K562 (cell line): ENCODE results near the gene TENM3.

Source experiments
- BACH1 ChIP-seq: fragments of 200-800 bp; sonication (Bioruptor generic); IDR thresholded peaks from 2 replicates; pipeline ENCODE4 v1.6.1; 2016; ENCODE audit warnings: missing genetic modification characterization, missing compliant biosample characterization
- GABPA ChIP-seq: fragments of 200-800 bp; sonication (Bioruptor generic); conservative IDR thresholded peaks from 2 replicates; pipeline ENCODE4 v1.6.1; 2016; ENCODE audit warnings: low read depth, missing genetic modification characterization, missing compliant biosample characterization
- PBX2 ChIP-seq, 2 experiments: IDR thresholded peaks in 1 of 2; conservative IDR thresholded peaks in 1 of 2; 2 replicates each; pipeline ENCODE4 v1.6.1; 2016; ENCODE audit warnings: low read depth in 2 of 2, mild to moderate bottlenecking in 1 of 2, missing compliant biosample characterization in 1 of 2, missing genetic modification characterization in 1 of 2, moderate library complexity in 1 of 2
- POLR2A ChIP-seq: fragments of 450-650 bp; conservative IDR thresholded peaks from 2 replicates; pipeline ENCODE4 v1.6.1; 2016
- SMAD4 ChIP-seq: fragments of 250-450 bp; sonication (Bioruptor Pico); conservative IDR thresholded peaks from 2 replicates; pipeline ENCODE4 v1.8.0; 2021; ENCODE audit warnings: inconsistent platforms, mild to moderate bottlenecking, moderate library complexity
- TRIM24 ChIP-seq, 2 experiments: fragments of 450-650 bp; IDR thresholded peaks; 2 replicates each; pipeline ENCODE4 v1.6.1; 2016
- ZNF780A ChIP-seq: fragments of 250-450 bp; sonication (Bioruptor Pico); IDR thresholded peaks from 2 replicates; pipeline ENCODE4 v1.5.0; 2021; ENCODE audit warnings: mild to moderate bottlenecking

- TF ChIP-seq GABPA (tag) (no peak), TRIM24 (IDR thresholded peaks at IDR 0.05) (no peak), BACH1 (tag) (no peak), SMAD4 (CRISPR knock-in tag) (no peak), POLR2A (no peak), ZNF780A (CRISPR knock-in tag) (no peak), PBX2 (CRISPR knock-in tag; IDR thresholded peaks at IDR 0.05; ENCODE audit: low read depth) (no peak), PBX2 (tag; conservative IDR thresholded peaks at IDR 0.05; ENCODE audit: low read depth) (no peak)
Measured at GRCh38 chr4:182216005-182216404, 27.2 kb upstream of the TENM3 start.
